Omental fat pad (tissue), 4 donors: ENCODE results near the gene OR10D3. TPM values are rescaled to one million over a fixed set of nuclear protein-coding genes. Genes with fewer than 3 reads are reported as not detected.

Source experiments
- ATAC-seq: fragments of 150-250 bp; one replicate; pipeline ENCODE4 v1.9.1; 2016; ENCODE audit warnings: mild to moderate bottlenecking, moderate library complexity; ENCODE audit not compliant: low FRiP score
- DNase-seq: peaks from one replicate; pipeline ENCODE4 v3.0.0-alpha.2; 2019; ENCODE audit warnings: low spot score
- total RNA-seq, 4 donors: library from RNA; depleted of rRNA; stranded (reverse); fragments of >200 nt; gene quantifications; one replicate each; pipeline ENCODE4 v1.1.0, GENCODE V29; 2016
- TF ChIP-seq, protein P1 (sequence below), 3 donors: fragments of 450-650 bp; IDR thresholded peaks; one replicate each; pipeline ENCODE4 v1.5.1; 2016 to 2017; ENCODE audit warnings: antibody characterized with exemption in 3 of 3, mild to moderate bottlenecking in 3 of 3, moderate library complexity in 2 of 3

OR10D3 gene
- total RNA-seq, 4 donors from 2014 or later = not detected

DNA sequence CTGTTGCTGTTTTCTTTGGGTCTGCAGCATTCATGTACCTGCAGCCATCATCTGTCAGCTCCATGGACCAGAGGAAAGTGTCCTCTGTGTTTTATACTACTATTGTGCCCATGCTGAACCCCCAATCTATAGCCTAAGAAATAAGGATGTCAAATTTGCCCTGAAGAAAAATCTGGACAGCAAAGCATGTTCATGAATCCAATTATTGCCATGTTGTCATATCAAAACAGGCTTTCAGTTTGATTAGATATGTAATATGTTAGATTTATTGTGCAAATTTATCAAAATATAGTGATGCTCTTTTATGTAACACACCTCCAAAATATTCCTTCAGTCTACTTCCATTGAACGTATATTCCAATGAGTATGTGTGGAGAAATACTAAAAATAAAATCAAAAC lies 42.3 kb downstream of the OR10D3 start:
- no peak for DNase-seq
- no peak for ATAC-seq
- TF ChIP-seq, protein P1, sequence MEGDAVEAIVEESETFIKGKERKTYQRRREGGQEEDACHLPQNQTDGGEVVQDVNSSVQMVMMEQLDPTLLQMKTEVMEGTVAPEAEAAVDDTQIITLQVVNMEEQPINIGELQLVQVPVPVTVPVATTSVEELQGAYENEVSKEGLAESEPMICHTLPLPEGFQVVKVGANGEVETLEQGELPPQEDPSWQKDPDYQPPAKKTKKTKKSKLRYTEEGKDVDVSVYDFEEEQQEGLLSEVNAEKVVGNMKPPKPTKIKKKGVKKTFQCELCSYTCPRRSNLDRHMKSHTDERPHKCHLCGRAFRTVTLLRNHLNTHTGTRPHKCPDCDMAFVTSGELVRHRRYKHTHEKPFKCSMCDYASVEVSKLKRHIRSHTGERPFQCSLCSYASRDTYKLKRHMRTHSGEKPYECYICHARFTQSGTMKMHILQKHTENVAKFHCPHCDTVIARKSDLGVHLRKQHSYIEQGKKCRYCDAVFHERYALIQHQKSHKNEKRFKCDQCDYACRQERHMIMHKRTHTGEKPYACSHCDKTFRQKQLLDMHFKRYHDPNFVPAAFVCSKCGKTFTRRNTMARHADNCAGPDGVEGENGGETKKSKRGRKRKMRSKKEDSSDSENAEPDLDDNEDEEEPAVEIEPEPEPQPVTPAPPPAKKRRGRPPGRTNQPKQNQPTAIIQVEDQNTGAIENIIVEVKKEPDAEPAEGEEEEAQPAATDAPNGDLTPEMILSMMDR (IDR thresholded peaks at IDR 0.05) = no peak

DNA sequence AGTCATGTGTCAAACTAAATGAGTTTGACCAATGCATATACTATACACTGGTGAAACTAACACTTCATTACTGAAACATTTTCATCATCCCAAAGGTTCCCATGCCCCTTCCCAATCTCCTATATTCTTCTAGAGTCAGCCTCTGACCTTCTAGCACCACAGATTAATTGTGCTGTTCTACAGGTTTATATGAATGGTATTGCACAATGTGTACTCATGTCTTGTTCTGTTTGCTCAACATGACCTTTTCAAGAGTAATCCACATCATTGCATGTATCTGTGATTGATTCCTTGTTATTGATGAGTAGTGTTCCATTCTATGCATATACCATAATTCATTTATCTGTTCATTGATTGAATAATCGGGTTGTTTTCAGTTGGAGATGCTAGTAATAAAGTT lies 50.2 kb downstream of the OR10D3 start:
- TF ChIP-seq, protein P1 (IDR thresholded peaks at IDR 0.05) = no peak
- DNase-seq (no peak), ATAC-seq (no peak)

Other genes starting within 250 kb of the OR10D3 start
- gene OR4D5, start 243.7 kb upstream of the OR10D3 start, total RNA-seq = not detected
- not detected for gene OR6T1, start 239.5 kb upstream of the OR10D3 start, total RNA-seq
- not detected for gene OR10S1, start 205.6 kb upstream of the OR10D3 start, total RNA-seq
- gene OR10G6, start 188.2 kb upstream of the OR10D3 start, total RNA-seq = not detected
- not detected for gene OR10G4, start 170.3 kb upstream of the OR10D3 start, total RNA-seq
- gene OR10G9, start 160.3 kb upstream of the OR10D3 start, total RNA-seq = not detected
- gene OR10G8, start 156.5 kb upstream of the OR10D3 start, total RNA-seq = not detected
- gene OR10G7, start 142.0 kb upstream of the OR10D3 start, total RNA-seq = not detected
- 10 to 100 TPM in 3 of 4 donors, 1 to 10 TPM in 1; 9.7 to 19.5 (median 15.0) TPM for gene VWA5A, start 67.9 kb upstream of the OR10D3 start, total RNA-seq
- gene OR8G1, start 57.8 kb downstream of the OR10D3 start, total RNA-seq = not detected
- not detected for gene OR8G5, start 73.0 kb downstream of the OR10D3 start, total RNA-seq
- gene OR8D1, start 130.6 kb downstream of the OR10D3 start, total RNA-seq = not detected
- gene OR8D2, start 136.9 kb downstream of the OR10D3 start, total RNA-seq = not detected
- gene OR8B2, start 201.2 kb downstream of the OR10D3 start, total RNA-seq = not detected
- not detected for gene OR8B3, start 215.7 kb downstream of the OR10D3 start, total RNA-seq
- not detected for gene OR8B4, start 241.5 kb downstream of the OR10D3 start, total RNA-seq